ENCODE results near the gene GSG1L2.

DNA sequence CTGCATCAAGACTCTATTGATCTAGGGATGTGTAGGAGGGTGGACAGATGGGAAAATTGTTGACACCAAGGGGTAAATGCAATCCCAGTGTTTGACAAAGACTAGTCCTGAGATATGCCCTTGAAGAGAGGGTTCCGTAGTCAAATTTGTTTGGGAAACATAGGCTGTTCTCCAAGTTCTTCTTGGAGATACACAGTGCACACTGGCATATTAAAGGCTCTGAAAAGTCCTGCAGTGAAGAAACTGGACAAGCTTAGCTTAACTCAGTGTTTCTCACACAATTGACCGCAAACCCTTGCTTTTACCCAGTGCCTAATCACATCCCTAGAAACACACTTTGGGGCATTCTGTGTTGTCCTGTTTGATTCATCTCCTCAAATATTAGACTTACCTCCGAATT lies 41.3 kb downstream of the GSG1L2 start:
- TF ChIP-seq POLR2A (IDR thresholded peaks at IDR 0.05; ENCODE audit: low read depth, low read length) (no peak), POLR2AphosphoS5 (IDR thresholded peaks at IDR 0.05; ENCODE audit: low read depth, low read length) (no peak)
